D721Med (cell line): Measurements from ENCODE around the gene RESF1.
A peak's percentile ranks its signal among the peaks of the same experiment; 100 is the strongest.

ENCODE experiments used
- DNase-seq: peaks from one replicate; pipeline ENCODE4 v3.0.0; 2011; ENCODE audit warnings: low spot score; ENCODE audit not compliant: insufficient read length
- FAIRE-seq: peaks from 2 replicates; lab custom pipeline; 2011; peaks lifted over from hg19 to GRCh38; lab: Jason Lieb, UNC
- TF ChIP-seq, protein P1 (sequence below): IDR thresholded peaks from 2 replicates; pipeline ENCODE4 v1.5.1; 2012; ENCODE audit warnings: mild to moderate bottlenecking, control low read depth; ENCODE audit not compliant: insufficient read depth; ENCODE audit errors: missing control alignments

The RESF1 gene, protein sequence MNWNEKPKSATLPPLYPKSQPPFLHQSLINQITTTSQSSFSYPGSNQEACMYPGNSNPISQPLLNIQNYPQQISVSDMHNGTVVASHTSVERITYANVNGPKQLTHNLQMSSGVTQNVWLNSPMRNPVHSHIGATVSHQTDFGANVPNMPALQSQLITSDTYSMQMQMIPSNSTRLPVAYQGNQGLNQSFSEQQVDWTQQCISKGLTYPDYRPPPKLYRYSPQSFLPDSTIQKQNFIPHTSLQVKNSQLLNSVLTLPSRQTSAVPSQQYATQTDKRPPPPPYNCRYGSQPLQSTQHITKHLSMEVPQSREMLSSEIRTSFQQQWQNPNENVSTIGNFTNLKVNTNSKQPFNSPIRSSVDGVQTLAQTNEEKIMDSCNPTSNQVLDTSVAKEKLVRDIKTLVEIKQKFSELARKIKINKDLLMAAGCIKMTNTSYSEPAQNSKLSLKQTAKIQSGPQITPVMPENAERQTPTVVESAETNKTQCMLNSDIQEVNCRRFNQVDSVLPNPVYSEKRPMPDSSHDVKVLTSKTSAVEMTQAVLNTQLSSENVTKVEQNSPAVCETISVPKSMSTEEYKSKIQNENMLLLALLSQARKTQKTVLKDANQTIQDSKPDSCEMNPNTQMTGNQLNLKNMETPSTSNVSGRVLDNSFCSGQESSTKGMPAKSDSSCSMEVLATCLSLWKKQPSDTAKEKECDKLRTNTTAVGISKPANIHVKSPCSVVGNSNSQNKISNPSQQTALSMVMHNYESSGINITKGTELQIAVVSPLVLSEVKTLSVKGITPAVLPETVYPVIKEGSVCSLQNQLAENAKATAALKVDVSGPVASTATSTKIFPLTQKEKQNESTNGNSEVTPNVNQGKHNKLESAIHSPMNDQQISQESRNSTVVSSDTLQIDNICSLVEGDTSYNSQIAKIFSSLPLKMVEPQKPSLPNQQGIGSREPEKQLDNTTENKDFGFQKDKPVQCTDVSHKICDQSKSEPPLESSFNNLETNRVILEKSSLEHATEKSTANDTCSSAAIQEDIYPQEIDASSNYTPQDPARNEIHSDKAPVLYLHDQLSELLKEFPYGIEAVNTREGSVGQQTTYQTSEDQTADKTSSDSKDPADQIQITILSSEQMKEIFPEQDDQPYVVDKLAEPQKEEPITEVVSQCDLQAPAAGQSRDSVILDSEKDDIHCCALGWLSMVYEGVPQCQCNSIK (N-terminal part only)

DNA sequence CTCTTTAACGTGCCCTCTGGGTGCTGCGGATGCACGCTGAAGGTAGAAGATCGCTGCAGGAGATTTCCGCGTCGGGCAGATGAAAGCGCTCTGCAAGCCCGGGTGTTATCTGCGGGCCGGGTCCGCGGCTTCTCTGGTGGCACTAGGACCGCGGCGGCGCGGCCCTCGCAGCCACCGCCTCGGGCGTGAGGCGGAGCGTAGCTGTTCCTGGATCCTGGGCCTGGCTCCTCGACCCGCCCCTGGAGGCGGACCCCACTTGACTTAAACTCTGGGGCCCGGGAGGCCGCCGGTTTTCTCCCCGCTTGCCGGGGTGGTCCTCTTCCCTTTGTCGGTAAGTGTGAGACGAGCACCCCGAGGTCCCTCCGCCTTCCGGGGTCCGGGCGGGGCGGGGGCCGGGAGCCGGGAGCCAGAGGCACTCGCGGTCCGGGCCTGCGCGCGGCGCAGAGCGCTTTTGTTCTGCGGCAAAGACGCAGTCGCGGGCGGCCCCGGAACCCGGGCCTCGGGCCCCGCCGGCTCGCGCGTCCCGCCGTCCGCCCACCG lies at the start of gene RESF1:
Gene RESF1 (plus strand): TSS at position 255 of the 540 bp plus-strand sequence. CDS start 21,541 bp downstream, outside the sequence.
- peak; percentile 62 for DNase-seq
- TF ChIP-seq, protein P1, sequence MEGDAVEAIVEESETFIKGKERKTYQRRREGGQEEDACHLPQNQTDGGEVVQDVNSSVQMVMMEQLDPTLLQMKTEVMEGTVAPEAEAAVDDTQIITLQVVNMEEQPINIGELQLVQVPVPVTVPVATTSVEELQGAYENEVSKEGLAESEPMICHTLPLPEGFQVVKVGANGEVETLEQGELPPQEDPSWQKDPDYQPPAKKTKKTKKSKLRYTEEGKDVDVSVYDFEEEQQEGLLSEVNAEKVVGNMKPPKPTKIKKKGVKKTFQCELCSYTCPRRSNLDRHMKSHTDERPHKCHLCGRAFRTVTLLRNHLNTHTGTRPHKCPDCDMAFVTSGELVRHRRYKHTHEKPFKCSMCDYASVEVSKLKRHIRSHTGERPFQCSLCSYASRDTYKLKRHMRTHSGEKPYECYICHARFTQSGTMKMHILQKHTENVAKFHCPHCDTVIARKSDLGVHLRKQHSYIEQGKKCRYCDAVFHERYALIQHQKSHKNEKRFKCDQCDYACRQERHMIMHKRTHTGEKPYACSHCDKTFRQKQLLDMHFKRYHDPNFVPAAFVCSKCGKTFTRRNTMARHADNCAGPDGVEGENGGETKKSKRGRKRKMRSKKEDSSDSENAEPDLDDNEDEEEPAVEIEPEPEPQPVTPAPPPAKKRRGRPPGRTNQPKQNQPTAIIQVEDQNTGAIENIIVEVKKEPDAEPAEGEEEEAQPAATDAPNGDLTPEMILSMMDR: no peak
- no peak for FAIRE-seq

DNA sequence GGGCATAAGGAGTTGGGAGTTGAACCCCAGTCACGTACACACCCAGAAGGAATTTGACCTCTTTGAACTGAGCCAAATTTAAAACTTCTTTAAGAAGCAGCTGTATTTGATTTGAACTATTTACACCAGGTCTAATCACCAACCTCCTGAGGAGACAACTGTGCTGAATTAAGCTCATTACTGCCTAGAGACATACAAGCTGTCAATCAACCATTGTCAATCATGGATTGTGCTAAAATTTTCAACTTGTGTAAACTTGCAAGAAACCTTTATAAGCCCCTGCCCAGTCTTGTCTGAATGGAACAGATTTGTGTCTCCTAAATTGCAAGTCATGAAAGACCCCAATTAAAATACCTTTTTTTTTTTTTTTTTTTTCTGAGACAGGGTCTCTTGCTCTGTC lies 44.3 kb upstream of the RESF1 start:
- FAIRE-seq (no peak), DNase-seq (no peak)
- TF ChIP-seq, protein P1: no peak

DNA sequence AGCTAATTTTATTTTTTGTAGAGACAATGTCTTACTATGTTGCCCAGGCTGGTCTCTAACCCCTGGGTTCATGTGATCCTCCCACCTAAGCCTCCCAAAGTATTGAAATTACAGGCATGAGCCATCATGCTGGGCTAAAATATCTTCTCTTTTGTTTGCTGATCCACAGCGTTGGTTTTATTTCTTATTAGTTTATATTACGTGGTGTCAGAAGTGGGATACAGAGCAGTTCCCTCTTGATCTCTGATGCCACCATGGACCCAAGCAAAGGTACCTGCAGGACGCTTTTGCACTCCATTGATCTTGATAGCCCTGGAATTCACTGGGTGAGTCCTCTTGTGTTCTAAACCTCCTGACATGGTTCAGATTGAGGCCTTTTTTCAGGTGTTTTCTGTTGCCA lies 43.8 kb upstream of the RESF1 start:
- TF ChIP-seq, protein P1: no peak
- DNase-seq: no peak
- FAIRE-seq: no peak

DNA sequence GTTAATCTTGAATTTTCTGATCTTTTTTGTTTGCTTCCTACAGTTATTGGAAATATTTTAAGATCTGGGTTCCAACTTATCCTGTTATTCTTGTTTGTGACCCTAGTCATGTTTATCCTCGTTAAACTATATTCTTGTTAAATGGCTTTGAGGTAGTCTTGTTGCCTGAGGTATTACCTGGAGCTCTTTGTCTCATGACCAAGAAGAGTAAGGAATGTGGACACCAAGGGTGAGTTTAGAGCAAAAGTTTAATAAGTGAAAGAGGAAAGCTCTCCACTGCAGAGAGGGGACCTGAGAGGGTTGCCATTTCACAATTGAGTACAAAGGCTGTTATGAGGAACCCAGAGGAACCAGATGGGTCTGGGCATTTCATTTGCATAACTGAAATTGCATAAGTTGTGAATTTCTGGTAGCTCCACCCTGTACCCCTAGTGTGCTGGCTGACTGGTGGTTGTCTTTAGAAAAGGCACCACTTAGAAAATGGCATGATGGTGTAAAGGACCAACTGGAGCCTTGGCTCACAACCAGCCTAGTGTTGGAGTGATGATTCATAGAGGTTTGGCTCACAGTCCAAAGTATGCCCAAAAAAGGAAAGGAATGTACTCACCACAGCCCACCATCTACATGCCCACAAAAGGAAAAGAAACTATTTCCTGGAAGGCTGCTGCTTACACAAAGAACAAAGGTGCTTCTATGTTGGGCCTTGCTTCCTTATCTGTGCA lies 36.7 kb upstream of the RESF1 start:
- TF ChIP-seq, protein P1: no peak
- DNase-seq (no peak), FAIRE-seq (no peak)

DNA sequence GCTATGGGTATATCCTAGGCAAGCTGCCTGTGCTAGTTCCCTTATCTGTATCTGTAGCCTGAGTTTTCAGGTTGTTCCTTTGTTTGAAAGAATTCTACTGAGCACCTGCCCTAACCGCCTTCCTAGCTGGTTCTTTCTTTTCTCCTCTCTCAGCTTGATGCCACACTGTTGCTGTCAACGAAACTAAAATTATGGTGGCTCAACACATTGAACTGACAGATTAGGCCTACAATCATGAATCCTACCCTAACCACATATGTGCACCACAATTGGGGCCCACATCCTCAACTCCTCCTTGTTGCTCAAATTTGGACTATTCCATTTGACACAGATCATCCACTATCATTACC lies 36.2 kb upstream of the RESF1 start:
- TF ChIP-seq, protein P1: no peak

More for the DNA sequence above, 36.2 kb upstream of the RESF1 start:
- FAIRE-seq (no peak), DNase-seq (no peak)
